ENCODE measurements around the gene S1PR4.

S1PR4 gene

DNA sequence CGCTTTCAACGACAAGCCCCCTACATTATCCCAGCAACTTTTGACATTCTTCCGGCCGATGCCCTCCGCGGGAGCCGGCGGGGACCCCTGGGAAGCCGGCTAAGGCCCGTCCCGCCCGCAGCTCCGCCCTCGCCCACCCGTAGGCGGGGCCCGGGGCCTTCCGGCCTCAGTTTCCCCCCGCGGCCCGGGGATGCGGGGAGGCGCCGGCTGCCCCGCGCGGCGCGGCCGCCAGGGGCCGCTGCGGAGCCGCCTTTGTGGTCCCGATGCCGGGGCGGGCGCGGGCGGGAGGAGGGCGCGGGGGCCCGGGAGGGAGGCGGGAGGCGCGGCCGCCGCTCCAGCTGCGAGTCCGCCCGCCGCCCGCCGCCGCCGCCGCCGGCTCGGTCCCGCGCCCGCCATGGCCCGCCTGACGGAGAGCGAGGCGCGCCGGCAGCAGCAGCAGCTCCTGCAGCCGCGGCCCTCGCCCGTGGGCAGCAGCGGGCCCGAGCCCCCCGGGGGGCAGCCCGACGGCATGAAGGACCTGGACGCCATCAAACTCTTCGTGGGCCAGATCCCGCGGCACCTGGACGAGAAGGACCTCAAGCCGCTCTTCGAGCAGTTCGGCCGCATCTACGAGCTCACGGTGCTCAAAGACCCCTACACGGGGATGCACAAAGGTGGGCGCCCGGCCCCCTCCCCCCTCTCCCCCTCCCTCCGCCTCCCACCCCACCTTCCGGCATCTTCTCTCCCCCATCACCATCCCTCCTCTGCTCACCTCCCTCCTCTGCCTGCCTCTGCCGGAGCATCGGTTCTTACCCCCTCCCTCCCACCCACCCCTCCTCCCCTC is 46.0 kb downstream of the S1PR4 start, which contains the start of gene CELF5:
Gene CELF5 (plus strand): TSS at position 316 of the 823 bp plus-strand sequence. CDS start 79 bp downstream, at position 395.
- DNase-seq, result peak; percentile 60 to 61

DNA sequence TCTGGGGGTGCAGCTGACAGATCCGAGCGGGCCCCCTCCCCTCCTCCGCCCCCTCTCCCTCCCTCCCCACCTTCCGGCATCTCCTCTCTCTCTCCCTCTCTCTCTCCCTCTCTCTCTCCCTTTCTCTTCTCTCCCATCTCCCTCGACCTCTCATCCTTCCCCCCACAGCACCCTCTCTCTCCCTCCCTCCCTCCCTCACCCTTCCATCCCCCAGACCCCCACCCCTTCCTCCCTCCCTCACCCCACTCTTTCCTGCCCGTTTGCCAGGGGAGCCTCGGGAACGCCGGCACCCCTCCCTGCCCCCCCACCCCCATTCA is 46.6 kb downstream of the S1PR4 start:
- DNase-seq, result no peak

DNA sequence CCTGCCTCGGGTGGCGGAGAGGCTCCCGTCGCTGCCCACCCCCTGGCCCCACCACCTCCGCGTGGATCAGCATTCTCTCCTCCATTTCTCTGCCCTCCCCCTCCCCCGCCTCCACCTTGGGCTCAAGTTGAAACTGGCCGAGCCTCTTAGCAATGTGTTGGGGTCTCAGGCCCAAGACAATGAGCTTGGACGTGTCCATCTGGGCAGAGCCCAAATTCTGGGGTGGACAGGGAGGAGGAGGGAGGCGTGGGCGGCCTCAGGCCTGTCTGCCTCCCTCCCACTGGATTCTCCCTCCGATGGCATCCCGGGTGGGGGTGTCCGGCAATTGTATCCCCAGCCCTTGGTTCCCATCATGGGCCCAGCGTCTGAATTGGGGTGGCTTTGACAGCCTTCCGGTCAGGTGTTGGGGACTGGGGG is 47.1 kb downstream of the S1PR4 start:
- DNase-seq, result no peak

DNA sequence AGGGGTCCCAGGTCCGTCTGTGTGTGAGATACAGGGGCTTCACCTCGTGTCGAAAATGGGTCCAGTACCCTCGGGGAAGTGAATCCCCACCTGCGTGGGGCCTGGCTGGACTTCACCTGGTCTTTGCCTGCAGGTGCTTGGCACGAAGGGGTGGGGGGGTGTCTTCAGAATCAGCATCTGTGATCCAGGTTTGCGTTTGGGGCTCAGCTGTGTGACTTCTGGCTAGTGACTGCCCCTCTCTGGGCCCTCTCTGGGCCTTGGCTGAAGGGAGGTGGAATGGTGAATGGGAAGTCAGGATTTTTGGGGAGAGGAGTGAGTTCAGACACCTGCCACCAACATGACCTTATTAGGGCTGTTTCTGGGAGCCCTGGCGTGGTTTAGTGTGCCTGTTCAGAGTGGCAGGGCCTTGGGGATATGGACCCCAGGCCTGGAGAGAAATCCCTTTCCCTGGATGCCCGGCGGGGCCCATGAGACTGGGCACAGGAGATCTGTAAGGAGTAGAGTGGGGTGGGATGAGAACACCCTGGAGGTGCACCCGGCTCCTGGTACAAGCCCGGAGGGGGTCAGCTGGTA is 48.6 kb downstream of the S1PR4 start:
- no peak for DNase-seq

DNA sequence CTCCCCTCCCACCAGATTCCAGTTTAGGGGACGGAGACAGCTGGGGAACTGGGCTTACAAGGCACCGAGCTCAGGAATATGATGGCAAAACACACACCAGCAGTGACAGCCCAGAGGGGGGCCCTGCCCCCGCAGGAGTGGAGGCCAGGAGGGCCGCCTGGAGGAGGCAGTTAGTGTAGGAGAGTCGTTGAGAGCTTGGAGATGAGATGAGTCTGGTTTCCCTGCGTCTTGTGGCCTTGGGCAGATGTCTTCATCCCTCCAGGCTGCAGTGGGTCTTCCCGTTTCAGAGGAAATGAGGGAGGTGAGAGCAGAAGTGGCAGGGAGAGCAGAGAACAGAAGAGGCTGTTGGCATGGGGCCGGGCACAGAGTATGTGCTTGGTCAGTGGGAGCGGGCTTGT is 50.8 kb downstream of the S1PR4 start:
- DNase-seq, result no peak

Data from CD4-positive, alpha-beta T cell treated with Interleukin-1 beta for 1 hour (primary cell).